ENCODE data around the gene CIAO3. TPM values are rescaled to one million over a fixed set of nuclear protein-coding genes. Genes with fewer than 3 reads are reported as not detected.

CIAO3 gene
- total RNA-seq, 4 donors from 2014 or later, result 73.4 to 164 (median 117) TPM

- H3K4me3 ChIP-seq, result no peak within 1 kb of the TSS
- H3K36me3 ChIP-seq, result no peaks in the 10 kb centered on the region
- no peak for TF ChIP-seq POLR2A (IDR thresholded peaks at IDR 0.05)
- no peak for TF ChIP-seq CTCF (IDR thresholded peaks at IDR 0.05)
- H3K9me3 ChIP-seq, result no peaks in the 10 kb centered on the region
- no peak within 1 kb of the TSS for H3K27ac ChIP-seq
- no peak for DNase-seq
- H3K4me1 ChIP-seq, result peaks cover 0 to 12% (median 6%) of the 10 kb centered on the region in 4 donors
- H3K27me3 ChIP-seq, result peaks cover 0 to 60% of the 10 kb centered on the region in 2 donors
These were observed 35.2 kb downstream of the CIAO3 start, which contains the start of gene FBXL16 for GRCh38 chr16:705431-706188. FBXL16 (minus strand) TSS chr16:705801; CDS start chr16:697405, 8,396 bp downstream.

GRCh38 chr16:704552-705380 lies 36.0 kb downstream of the CIAO3 start:
- TF ChIP-seq POLR2A (IDR thresholded peaks at IDR 0.05) (no peak), CTCF (IDR thresholded peaks at IDR 0.05) (no peak)
- H3K4me1 ChIP-seq, result peaks cover 0 to 16% (median 6%) of the 10 kb centered on the region in 4 donors
- H3K36me3 ChIP-seq, result no peaks in the 10 kb centered on the region
- H3K27ac ChIP-seq, result no peak overlapping the region
- H3K4me3 ChIP-seq, result no peak overlapping the region
- H3K9me3 ChIP-seq, result no peaks in the 10 kb centered on the region
- H3K27me3 ChIP-seq, result peaks cover 0 to 68% of the 10 kb centered on the region in 2 donors
- DNase-seq, result no peak

- Histone ChIP-seq H3K9me3 (no peaks in the 10 kb centered on the region), H3K27ac (no peak overlapping the region), H3K4me1 (peaks cover 0 to 16% (median 6%) of the 10 kb centered on the region in 4 donors), H3K4me3 (no peak overlapping the region), H3K27me3 (peaks cover 0 to 71% of the 10 kb centered on the region in 2 donors), H3K36me3 (no peaks in the 10 kb centered on the region)
- DNase-seq, result no peak
- no peak for TF ChIP-seq CTCF (IDR thresholded peaks at IDR 0.05)
- no peak for TF ChIP-seq POLR2A (IDR thresholded peaks at IDR 0.05)
These were observed 36.8 kb downstream of the CIAO3 start for GRCh38 chr16:704047-704446.

GRCh38 chr16:703406-703805 lies 37.4 kb downstream of the CIAO3 start:
- no peak for TF ChIP-seq CTCF (IDR thresholded peaks at IDR 0.05)
- no peak for TF ChIP-seq POLR2A (IDR thresholded peaks at IDR 0.05)
- Histone ChIP-seq H3K36me3 (no peaks in the 10 kb centered on the region), H3K9me3 (no peaks in the 10 kb centered on the region), H3K27me3 (peaks cover 0 to 71% of the 10 kb centered on the region in 2 donors), H3K4me1 (peaks cover 0 to 16% (median 6%) of the 10 kb centered on the region in 4 donors), H3K4me3 (no peak overlapping the region), H3K27ac (no peak overlapping the region)
- no peak for DNase-seq

GRCh38 chr16:702341-702740 lies 38.5 kb downstream of the CIAO3 start:
- peaks cover 0 to 67% of the 10 kb centered on the region in 2 donors for H3K27me3 ChIP-seq

More at GRCh38 chr16:702341-702740, 38.5 kb downstream of the CIAO3 start:
- Histone ChIP-seq H3K4me1 (peaks cover 0 to 16% (median 6%) of the 10 kb centered on the region in 4 donors), H3K4me3 (no peak overlapping the region), H3K9me3 (no peaks in the 10 kb centered on the region), H3K27ac (no peak overlapping the region), H3K36me3 (no peaks in the 10 kb centered on the region)
- TF ChIP-seq CTCF (IDR thresholded peaks at IDR 0.05) (no peak), POLR2A (IDR thresholded peaks at IDR 0.05) (no peak)
- DNase-seq, result no peak
